ENCODE results near the gene PRKG1. TPM values are rescaled to one million over a fixed set of nuclear protein-coding genes. Genes with fewer than 3 reads are reported as not detected.

Gene PRKG1
- total and polyA plus RNA-seq, 2 of the 8 experiments (the other 6 are each of a cell fraction or from before 2014, with no cell fraction given): 4.2 to 15.2 TPM

- no peaks in the 10 kb centered on the region for H3K36me3 ChIP-seq (ENCODE audit: control insufficient read depth in 2 of 4, insufficient read depth in 4 of 4, low read length in 3 of 4)
- H3K56ac ChIP-seq (replicated peaks; ENCODE audit: insufficient read length, low read depth, low read length): no peak overlapping the region
- H3K14ac ChIP-seq (ENCODE audit: insufficient read length): no peak overlapping the region
- H3K23ac ChIP-seq (ENCODE audit: insufficient read length): no peak overlapping the region
- WGBS, 2 experiments (ENCODE audit: extremely low coverage in 1 of 2, insufficient coverage in 1 of 2, insufficient read length in 1 of 2, insufficient replicate concordance in 2 of 2, low coverage in 1 of 2, low lambda C conversion rate in 2 of 2, missing lambda C conversion rate in 1 of 2): 76% methylated on average over 1 of the region's 1 CpG; no CpG with 5 or more reads in 1 of the 2 experiments
- H2BK5ac ChIP-seq (ENCODE audit: low read depth, low read length): no peak overlapping the region
- no peak overlapping the region for H4K91ac ChIP-seq (replicated peaks; ENCODE audit: insufficient read length, low read length)
- no peaks in the 10 kb centered on the region for H3K79me1 ChIP-seq (ENCODE audit: low read depth, low read length)
- H3K4me3 ChIP-seq (ENCODE audit: extremely low read depth in 1 of 4, insufficient read depth in 2 of 4, low read depth in 3 of 4, low read length in 4 of 4): no peak overlapping the region
- H3K4ac ChIP-seq (replicated peaks; ENCODE audit: insufficient read length, low read depth, low read length): no peak overlapping the region
- no peak overlapping the region for H2BK12ac ChIP-seq (ENCODE audit: low read depth, low read length)
- H2AFZ ChIP-seq (ENCODE audit: low read length): no peak overlapping the region
- no peaks in the 10 kb centered on the region for H3K79me2 ChIP-seq (ENCODE audit: control insufficient read depth in 1 of 2, insufficient read depth in 2 of 2, low read length in 2 of 2)
- FAIRE-seq (no peak), DNase-seq (ENCODE audit: low read depth in 1 of 2, low spot score in 2 of 2) (no peak)
- no peak overlapping the region for H2BK15ac ChIP-seq (ENCODE audit: low read length)
- H3K9ac ChIP-seq (replicated peaks in 1 of 4; ENCODE audit: extremely low read depth in 1 of 4, low read depth in 3 of 4, low read length in 3 of 4): no peak overlapping the region
- H3K9me3 ChIP-seq (ENCODE audit: insufficient read depth in 2 of 2, low read depth in 1 of 2, low read length in 1 of 2): no peaks in the 10 kb centered on the region
- H3K4me2 ChIP-seq (ENCODE audit: insufficient read depth in 1 of 2, low read depth in 2 of 2, low read length in 2 of 2): no peak overlapping the region
- no peak overlapping the region for H2AK5ac ChIP-seq (ENCODE audit: low read depth, low read length)
- no peaks in the 10 kb centered on the region for H3K27me3 ChIP-seq (replicated peaks in 1 of 4; ENCODE audit: control insufficient read depth in 3 of 4, extremely low read depth in 1 of 4, insufficient read depth in 3 of 4, low read length in 3 of 4)
- no peaks in the 10 kb centered on the region; a peak in 1 of 7 replicates for H3K4me1 ChIP-seq (replicated peaks in 1 of 4; ENCODE audit: control insufficient read depth in 3 of 4, insufficient read depth in 4 of 4, low read length in 3 of 4)
- H4K8ac ChIP-seq (ENCODE audit: extremely low read depth, insufficient read depth, low read length): no peak overlapping the region
- no peaks in the 10 kb centered on the region for H3K23me2 ChIP-seq (ENCODE audit: low read depth, low read length)
- H3K18ac ChIP-seq (ENCODE audit: extremely low read depth, low read length): no peak overlapping the region
- H2BK120ac ChIP-seq (replicated peaks; ENCODE audit: low read depth, low read length): no peak overlapping the region
- no peak overlapping the region for H2BK20ac ChIP-seq (ENCODE audit: low read length)
- no peak overlapping the region for H3K27ac ChIP-seq (ENCODE audit: low read depth, low read length)
- H4K20me1 ChIP-seq (replicated peaks in 1 of 2; ENCODE audit: control insufficient read depth in 1 of 2, insufficient read depth in 2 of 2, low read length in 2 of 2): no peaks in the 10 kb centered on the region
- POLR2A ChIA-PET (ENCODE audit: partially characterized antibody): no interaction called here
- H4K5ac ChIP-seq (ENCODE audit: insufficient read length, low read depth, low read length): no peak overlapping the region
- CTCF ChIA-PET (ENCODE audit: partially characterized antibody): interaction anchor here (0.7 kb wide), 1 partner anchor 115 kb away, joined by 3 read pairs; no protein-coding TSS in a partner anchor
- no peak for TF ChIP-seq ASH2L (IDR thresholded peaks at IDR 0.05; ENCODE audit: low read length)
- TF ChIP-seq HDAC2 (IDR thresholded peaks at IDR 0.05; ENCODE audit: borderline replicate concordance in 1 of 2, low read depth in 2 of 2, low read length in 2 of 2): no peak
- no peak for TF ChIP-seq BRCA1 (IDR thresholded peaks at IDR 0.05; ENCODE audit: low read depth, low read length)
- no peak for TF ChIP-seq ATF3 (IDR thresholded peaks at IDR 0.05; ENCODE audit: insufficient read depth, low read depth, low read length)
- TF ChIP-seq RXRA (IDR thresholded peaks at IDR 0.05; ENCODE audit: insufficient read depth, low read depth, low read length): no peak
- no peak for TF ChIP-seq PHF8 (conservative IDR thresholded peaks at IDR 0.05; ENCODE audit: low read depth, low read length)
- TF ChIP-seq TAF1 (IDR thresholded peaks at IDR 0.05; ENCODE audit: low read depth, low read length): no peak
- TF ChIP-seq CBX8 (IDR thresholded peaks at IDR 0.05; ENCODE audit: borderline replicate concordance, low read depth, low read length): no peak
- no peak for TF ChIP-seq EP300 (IDR thresholded peaks at IDR 0.05; ENCODE audit: borderline replicate concordance in 1 of 2, low read depth in 2 of 2, low read length in 2 of 2)
- TF ChIP-seq HDAC6 (IDR thresholded peaks at IDR 0.05; ENCODE audit: low read depth, low read length): no peak
- no peak for TF ChIP-seq RNF2 (IDR thresholded peaks at IDR 0.05; ENCODE audit: borderline replicate concordance, low read depth, low read length, missing control alignments, poor library complexity, severe bottlenecking)
- TF ChIP-seq SUZ12 (IDR thresholded peaks at IDR 0.05; ENCODE audit: low read length): no peak
Observed at GRCh38 chr10:51892313-51892712, 818.0 kb downstream of the PRKG1 start.

Measured in H1 (cell line).